HUES48 (cell line): ENCODE results near the gene APBB1.

ENCODE experiments used
- H3K27ac ChIP-seq: one replicate; pipeline ENCODE4 v1.7.0; 2013; ENCODE audit warnings: low read depth, low read length, inconsistent platforms
- H3K27me3 ChIP-seq: 2 replicates; pipeline ENCODE4 v1.6.1; 2013; ENCODE audit warnings: mild to moderate bottlenecking, low read length; ENCODE audit not compliant: control insufficient read depth, insufficient read depth
- H3K36me3 ChIP-seq: 2 replicates; pipeline ENCODE4 v1.6.1; 2013; ENCODE audit warnings: low read length; ENCODE audit not compliant: control insufficient read depth, insufficient read depth
- H3K4me1 ChIP-seq: 2 replicates; pipeline ENCODE4 v1.6.1; 2013; ENCODE audit warnings: mild to moderate bottlenecking, low read length; ENCODE audit not compliant: control insufficient read depth, insufficient read depth
- H3K4me3 ChIP-seq: 2 replicates; pipeline ENCODE4 v1.5.1; 2013; ENCODE audit warnings: mild to moderate bottlenecking, low read depth, low read length
- H3K9ac ChIP-seq: 2 replicates; pipeline ENCODE4 v1.6.1; 2013; ENCODE audit warnings: mild to moderate bottlenecking, low read depth, low read length, moderate library complexity
- H3K9me3 ChIP-seq: 2 replicates; pipeline ENCODE4 v1.6.1; 2013; ENCODE audit warnings: low read length; ENCODE audit not compliant: control insufficient read depth, insufficient read depth

APBB1 gene

GRCh38 chr11:6419009-6419631 lies at the start of gene APBB1:
APBB1 (minus strand) TSS chr11:6419094; CDS start chr11:6411347, 7,747 bp downstream.
- Histone ChIP-seq H3K9me3 (no peaks in the 10 kb centered on the region), H3K27ac (no peak within 1 kb of the TSS), H3K4me3 (peak within 1 kb of the TSS; percentile 85), H3K27me3 (peaks cover 18% of the 10 kb centered on the region), H3K36me3 (no peaks in the 10 kb centered on the region), H3K9ac (peak within 1 kb of the TSS; percentile 60; the same call in 1 of the 2 replicates), H3K4me1 (peaks cover 3% of the 10 kb centered on the region; the same call in 1 of the 2 replicates)

- no peak overlapping the region for H3K4me3 ChIP-seq
- peaks cover 30% of the 10 kb centered on the region for H3K36me3 ChIP-seq
- no peak overlapping the region for H3K9ac ChIP-seq
- no peak overlapping the region for H3K27ac ChIP-seq
- H3K27me3 ChIP-seq, result no peaks in the 10 kb centered on the region
- no peaks in the 10 kb centered on the region for H3K4me1 ChIP-seq
- H3K9me3 ChIP-seq, result no peaks in the 10 kb centered on the region
Observed at GRCh38 chr11:6459099-6459450, 40.2 kb upstream of the APBB1 start.

- no peak overlapping the region for H3K4me3 ChIP-seq
- peaks cover 30% of the 10 kb centered on the region for H3K36me3 ChIP-seq
- no peak overlapping the region for H3K9ac ChIP-seq
- no peaks in the 10 kb centered on the region for H3K9me3 ChIP-seq
- H3K27ac ChIP-seq, result no peak overlapping the region
- H3K27me3 ChIP-seq, result no peaks in the 10 kb centered on the region
- no peaks in the 10 kb centered on the region for H3K4me1 ChIP-seq
Observed at GRCh38 chr11:6458352-6459098, 39.6 kb upstream of the APBB1 start.

- H3K4me1 ChIP-seq, result no peaks in the 10 kb centered on the region
- no peaks in the 10 kb centered on the region for H3K9me3 ChIP-seq
- H3K27ac ChIP-seq, result no peak overlapping the region
- peaks cover 32% of the 10 kb centered on the region for H3K36me3 ChIP-seq
- H3K4me3 ChIP-seq, result no peak overlapping the region
- H3K27me3 ChIP-seq, result no peaks in the 10 kb centered on the region
- no peak overlapping the region for H3K9ac ChIP-seq
Observed at GRCh38 chr11:6457581-6458320, 38.9 kb upstream of the APBB1 start.

- no peak overlapping the region for H3K9ac ChIP-seq
- H3K27ac ChIP-seq, result no peak overlapping the region
- no peak overlapping the region for H3K4me3 ChIP-seq
- H3K9me3 ChIP-seq, result no peaks in the 10 kb centered on the region
- no peaks in the 10 kb centered on the region for H3K27me3 ChIP-seq
- no peaks in the 10 kb centered on the region for H3K4me1 ChIP-seq
- peaks cover 33% of the 10 kb centered on the region for H3K36me3 ChIP-seq
Observed at GRCh38 chr11:6456361-6457073, 37.6 kb upstream of the APBB1 start.

GRCh38 chr11:6455070-6455469 lies 36.2 kb upstream of the APBB1 start:
- Histone ChIP-seq H3K9ac (no peak overlapping the region), H3K9me3 (no peaks in the 10 kb centered on the region), H3K27me3 (no peaks in the 10 kb centered on the region), H3K4me1 (no peaks in the 10 kb centered on the region), H3K27ac (no peak overlapping the region), H3K36me3 (peaks cover 47% of the 10 kb centered on the region), H3K4me3 (no peak overlapping the region)

- no peak overlapping the region for H3K27ac ChIP-seq
- no peaks in the 10 kb centered on the region for H3K27me3 ChIP-seq
- H3K4me3 ChIP-seq, result no peak overlapping the region
- no peak overlapping the region for H3K9ac ChIP-seq
- no peaks in the 10 kb centered on the region for H3K9me3 ChIP-seq
- H3K36me3 ChIP-seq, result peaks cover 50% of the 10 kb centered on the region
- no peaks in the 10 kb centered on the region for H3K4me1 ChIP-seq
Observed at GRCh38 chr11:6453152-6453551, 34.3 kb upstream of the APBB1 start.

- H3K4me1 ChIP-seq, result no peaks in the 10 kb centered on the region
- no peaks in the 10 kb centered on the region for H3K27me3 ChIP-seq
- H3K27ac ChIP-seq, result no peak overlapping the region
- no peak overlapping the region for H3K9ac ChIP-seq
- no peaks in the 10 kb centered on the region for H3K9me3 ChIP-seq
- peaks cover 49% of the 10 kb centered on the region for H3K36me3 ChIP-seq
- H3K4me3 ChIP-seq, result no peak overlapping the region
Observed at GRCh38 chr11:6452219-6452618, 33.3 kb upstream of the APBB1 start.

- peaks cover 25% of the 10 kb centered on the region for H3K36me3 ChIP-seq
- no peaks in the 10 kb centered on the region for H3K4me1 ChIP-seq
- no peak overlapping the region for H3K9ac ChIP-seq
- H3K27ac ChIP-seq, result no peak overlapping the region
- H3K4me3 ChIP-seq, result no peak overlapping the region
- no peaks in the 10 kb centered on the region for H3K9me3 ChIP-seq
- H3K27me3 ChIP-seq, result no peaks in the 10 kb centered on the region
Observed at GRCh38 chr11:6448574-6448973, 29.7 kb upstream of the APBB1 start.

GRCh38 chr11:6443269-6444003 lies 24.5 kb upstream of the APBB1 start:
- Histone ChIP-seq H3K9ac (no peak overlapping the region), H3K4me1 (peaks cover 3% of the 10 kb centered on the region; the same call in 1 of the 2 replicates), H3K27ac (no peak overlapping the region), H3K4me3 (no peak overlapping the region), H3K36me3 (no peaks in the 10 kb centered on the region), H3K27me3 (no peaks in the 10 kb centered on the region), H3K9me3 (no peaks in the 10 kb centered on the region)
